HepG2 (cell line): Measurements from ENCODE around the gene ITPR1. TPM values are rescaled to one million over a fixed set of nuclear protein-coding genes. Genes with fewer than 3 reads are reported as not detected.
A peak's percentile ranks its signal among the peaks of the same experiment; 100 is the strongest.

Experiments used
- ATAC-seq: fragments of 200-7000 bp; cut with Tn5 transposase; 3 replicates; pipeline ENCODE4 v1.9.1; 2020; ENCODE audit warnings: mild to moderate bottlenecking, moderate library complexity
- BruUV-seq: library from RNA; stranded (reverse); fragments of 400-500 nt; replicated peaks from 2 replicates; lab custom pipeline; 2021; lab: Mats Ljungman, UMichigan
- CTCF ChIA-PET: fragments of 300-600 bp; formaldehyde crosslinking; extraction: SDS; loops from one replicate; lab custom pipeline; 2021; ENCODE audit warnings: low total read pairs, inconsistent platforms, low intra/inter-chr PET ratio; lab: Yijun Ruan, JAX
- POLR2A ChIA-PET: fragments of 350-600 bp; sonication (Branson Sonifier 250); formaldehyde crosslinking; loops from one replicate; lab custom pipeline; 2020; ENCODE audit warnings: antibody characterized with exemption, inconsistent platforms; lab: Yijun Ruan, JAX
- DNase-seq: peaks from one replicate; pipeline ENCODE4 v3.0.0-alpha.2; 2015; ENCODE audit warnings: low spot score
- FAIRE-seq: peaks from 3 replicates; lab custom pipeline; 2011; peaks lifted over from hg19 to GRCh38; lab: Jason Lieb, UNC
- H2AFZ ChIP-seq: one replicate; pipeline ENCODE4 v1.6.1; 2011; ENCODE audit warnings: low read length, inconsistent platforms
- H3K27ac ChIP-seq: fragments of 300-600 bp; 3 replicates; pipeline ENCODE4 v1.8.0; 2011; ENCODE audit warnings: mixed run types, mild to moderate bottlenecking, mixed read lengths, low read length, inconsistent platforms; ENCODE audit not compliant: insufficient read depth; ENCODE audit errors: extremely low read length
- H3K27me3 ChIP-seq, 2 experiments: fragments of 200-600 bp in 1 of 2; 2 replicates in 1 of 2; 3 replicates in 1 of 2; pipeline versions ENCODE4 v1.6.0 to v1.8.0; 2011; ENCODE audit warnings: low read length in 2 of 2, mild to moderate bottlenecking in 2 of 2, moderate library complexity in 2 of 2, inconsistent platforms in 1 of 2; ENCODE audit not compliant: insufficient read depth in 2 of 2, control insufficient read depth in 1 of 2
- H3K36me3 ChIP-seq, 2 experiments: fragments of 200-600 bp in 1 of 2; replicated peaks in 1 of 2; 2 replicates in 1 of 2; 3 replicates in 1 of 2; pipeline versions ENCODE4 v1.5.1 to v1.8.0; 2011; ENCODE audit warnings: low read length in 2 of 2, inconsistent platforms in 1 of 2; ENCODE audit not compliant: insufficient read depth in 2 of 2, control insufficient read depth in 1 of 2
- H3K4me1 ChIP-seq: 2 replicates; pipeline ENCODE4 v1.5.1; 2012; ENCODE audit warnings: low read length, inconsistent platforms; ENCODE audit not compliant: insufficient read depth
- H3K4me2 ChIP-seq: 2 replicates; pipeline ENCODE4 v1.6.0; 2011; ENCODE audit warnings: low read depth, low read length, inconsistent platforms
- H3K4me3 ChIP-seq, 3 experiments: fragments of 200-600 bp in 1 of 3; sonication (generic), shearing (Covaris generic) in 1 of 3; replicated peaks in 1 of 3; 2 replicates each; pipeline ENCODE4 v1.5.1; 2011 to 2016; ENCODE audit warnings: low read length in 3 of 3, inconsistent platforms in 2 of 3, low read depth in 2 of 3, mild to moderate bottlenecking in 2 of 3, control low read depth in 1 of 3, mixed read lengths in 1 of 3; ENCODE audit not compliant: insufficient read depth in 1 of 3
- H3K79me2 ChIP-seq: one replicate; pipeline ENCODE4 v1.6.1; 2011; ENCODE audit warnings: low read length, inconsistent platforms; ENCODE audit not compliant: insufficient read depth
- H3K9ac ChIP-seq: 2 replicates; pipeline ENCODE4 v1.6.0; 2011; ENCODE audit warnings: mild to moderate bottlenecking, low read depth, low read length, inconsistent platforms; ENCODE audit not compliant: insufficient read depth
- H3K9me3 ChIP-seq: 2 replicates; pipeline ENCODE4 v1.5.1; 2012; ENCODE audit warnings: mild to moderate bottlenecking, low read length
- H4K20me1 ChIP-seq: 2 replicates; pipeline ENCODE4 v1.6.0; 2011; ENCODE audit warnings: inconsistent platforms, mild to moderate bottlenecking, low read length, moderate library complexity; ENCODE audit not compliant: insufficient read depth
- NCOA2 ChIP-seq: sonication (generic); formaldehyde crosslinking; IDR thresholded peaks from 2 replicates; pipeline ENCODE4 v1.8.0; 2022; ENCODE audit warnings: inconsistent platforms
- ZBTB33 ChIP-seq: sonication (generic); formaldehyde crosslinking; IDR thresholded peaks from 2 replicates; pipeline ENCODE4 v1.4.0; 2020; ENCODE audit warnings: missing genetic modification reagents
- ZNF414 ChIP-seq: sonication (generic); formaldehyde crosslinking; IDR thresholded peaks from 2 replicates; pipeline ENCODE4 v1.5.0; 2020; ENCODE audit warnings: missing genetic modification reagents
- WGBS: methylation state at CpG from one replicate; pipeline ENCODE4 v1.1.6; 2017; ENCODE audit warnings: low lambda C conversion rate; 5-methylcytosine and 5-hydroxymethylcytosine counted together
- in situ Hi-C: cut with HindIII; loops from 2 replicates; pipeline ENCODE4 v1.10.0; 2017; ENCODE audit warnings: low pct_unique_long_range_greater_than_20kb; ENCODE audit not compliant: extremely low pct_ligation_motif_present
- intact Hi-C: fragments of 100-400 bp; cut with micrococcal nuclease; formaldehyde crosslinking; loops from one replicate; pipeline ENCODE4 v1.10.0; 2022; ENCODE audit not compliant: unreplicated experiment
- polyA plus RNA-seq, 8 experiments: library from polyadenylated mRNA; depleted of rRNA in 3 of 8; stranded (reverse) in 7 of 8; unstranded in 1 of 8; fragments of >200 nt; fragmentation: Illumina TruSeq in 4 of 8; extraction: Trizol in 4 of 8; gene quantifications; 2 replicates each; pipeline versions ENCODE4 v1.2.1 to v1.2.3, GENCODE V29; 2011 to 2016; ENCODE audit warnings: low read depth in 4 of 8, missing spikeins in 1 of 8, mixed read lengths in 1 of 8; ENCODE audit not compliant: insufficient read depth in 1 of 8
- total RNA-seq, 5 experiments: library from RNA; depleted of rRNA; stranded (reverse); fragments of >200 nt; fragmentation: Illumina TruSeq; extraction: Trizol; gene quantifications; 2 replicates each; pipeline ENCODE4 v1.2.3, GENCODE V29; 2016; ENCODE audit warnings: low read depth in 1 of 5

The ITPR1 gene
- total and polyA plus RNA-seq, 2 of the 13 experiments (the other 11 are each of a cell fraction or from before 2014, with no cell fraction given) = 10.0 to 11.4 TPM

DNA sequence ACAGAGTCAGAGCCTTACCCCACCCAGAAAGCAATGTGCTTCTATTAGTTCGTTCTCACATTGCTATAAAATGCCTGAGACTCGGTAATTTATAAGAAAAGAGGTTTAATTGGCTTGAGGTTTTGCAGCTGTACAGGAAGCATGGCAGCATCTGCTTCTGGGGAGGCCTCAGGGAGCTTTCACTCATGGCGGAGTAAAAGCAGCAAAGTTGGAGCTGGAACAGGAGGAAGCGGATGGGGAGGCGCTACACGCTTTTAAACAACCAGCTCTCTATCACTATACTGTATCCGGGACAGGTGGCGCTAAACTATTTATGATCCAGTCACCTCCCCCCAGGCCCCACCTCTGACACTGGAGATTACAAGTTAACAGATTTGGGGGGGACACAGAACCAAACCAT is 309.8 kb downstream of the ITPR1 start:
- no peak overlapping the region for H3K27ac ChIP-seq

More for the DNA sequence above, 309.8 kb downstream of the ITPR1 start:
- Histone ChIP-seq H3K9ac (no peak overlapping the region), H3K4me2 (no peak overlapping the region), H2AFZ (no peak overlapping the region), H3K4me3 (no peak overlapping the region), H3K9me3 (no peaks in the 10 kb centered on the region), H3K36me3 (no peaks in the 10 kb centered on the region), H4K20me1 (no peaks in the 10 kb centered on the region), H3K27me3 (no peaks in the 10 kb centered on the region), H3K4me1 (peaks cover 1% of the 10 kb centered on the region; the same call in 1 of the 2 replicates), H3K79me2 (no peaks in the 10 kb centered on the region)
- in situ Hi-C loops (no loop called here), intact Hi-C loops (no loop called here)
- TF ChIP-seq NCOA2 (CRISPR knock-in tag) (no peak), ZBTB33 (0 out of 2 replicates have a peak, but pooled peaks have one; percentile 44), ZNF414 (CRISPR knock-in tag) (no peak)
- no TSS peak for BruUV-seq
- FAIRE-seq (no peak), DNase-seq (no peak), ATAC-seq (no peak)
- 95% methylated on average over 8 of the region's 8 CpGs for WGBS
- CTCF ChIA-PET = no interaction called here
- POLR2A ChIA-PET = no interaction called here
